GOT3 (cell line): ENCODE results near the gene GP5.

Experiments used
- DNase-seq: peaks from one replicate; lab custom pipeline; 2025; ENCODE audit warnings: mixed read lengths; lab: John Stamatoyannopoulos, UW

Gene GP5

GRCh38 chr3:194399166-194399565 is at the start of gene GP5:
Gene GP5, minus strand, starts transcription at chr3:194399266. Its CDS starts 984 bp downstream, at chr3:194398282.
- DNase-seq = no peak

GRCh38 chr3:194447657-194448056 is 48.6 kb upstream of the GP5 start:
- no peak for DNase-seq

GRCh38 chr3:194447161-194447560 is 48.1 kb upstream of the GP5 start:
- no peak for DNase-seq

GRCh38 chr3:194446754-194447153 is 47.7 kb upstream of the GP5 start:
- DNase-seq = no peak

- DNase-seq = no peak
Measured at GRCh38 chr3:194446172-194446571, 47.1 kb upstream of the GP5 start.

GRCh38 chr3:194443901-194444300 is 44.8 kb upstream of the GP5 start:
- DNase-seq = no peak

- no peak for DNase-seq
Measured at GRCh38 chr3:194440756-194441155, 41.7 kb upstream of the GP5 start.

GRCh38 chr3:194439881-194440550 is 41.0 kb upstream of the GP5 start:
- no peak for DNase-seq

GRCh38 chr3:194434503-194434902 is 35.4 kb upstream of the GP5 start:
- DNase-seq = no peak

GRCh38 chr3:194431554-194431953 is 32.5 kb upstream of the GP5 start:
- DNase-seq = no peak

GRCh38 chr3:194425399-194425798 is 26.3 kb upstream of the GP5 start:
- no peak for DNase-seq

GRCh38 chr3:194424953-194425352 is 25.9 kb upstream of the GP5 start:
- DNase-seq = no peak

GRCh38 chr3:194424373-194424772 is 25.3 kb upstream of the GP5 start:
- no peak for DNase-seq

GRCh38 chr3:194423317-194423716 is 24.3 kb upstream of the GP5 start:
- no peak for DNase-seq

GRCh38 chr3:194422188-194422587 is 23.1 kb upstream of the GP5 start:
- no peak for DNase-seq

GRCh38 chr3:194418671-194419070 is 19.6 kb upstream of the GP5 start:
- no peak for DNase-seq

- no peak for DNase-seq
Measured at GRCh38 chr3:194407423-194407822, 8.4 kb upstream of the GP5 start.

- DNase-seq = no peak
Measured at GRCh38 chr3:194405766-194406165, 6.7 kb upstream of the GP5 start.

- DNase-seq = no peak
Measured at GRCh38 chr3:194404365-194405140, 5.5 kb upstream of the GP5 start.

- no peak for DNase-seq
Measured at GRCh38 chr3:194401868-194402329, 2.8 kb upstream of the GP5 start.

- DNase-seq = no peak
Measured at GRCh38 chr3:194401346-194401745, 2.3 kb upstream of the GP5 start.

- DNase-seq = no peak
Measured at GRCh38 chr3:194399874-194400411, 877 bp upstream of the GP5 start.

- DNase-seq = no peak
Measured at GRCh38 chr3:194397757-194398312, 1.2 kb downstream of the GP5 start.
